ENCODE results near the gene ARL6IP4.

DNA sequence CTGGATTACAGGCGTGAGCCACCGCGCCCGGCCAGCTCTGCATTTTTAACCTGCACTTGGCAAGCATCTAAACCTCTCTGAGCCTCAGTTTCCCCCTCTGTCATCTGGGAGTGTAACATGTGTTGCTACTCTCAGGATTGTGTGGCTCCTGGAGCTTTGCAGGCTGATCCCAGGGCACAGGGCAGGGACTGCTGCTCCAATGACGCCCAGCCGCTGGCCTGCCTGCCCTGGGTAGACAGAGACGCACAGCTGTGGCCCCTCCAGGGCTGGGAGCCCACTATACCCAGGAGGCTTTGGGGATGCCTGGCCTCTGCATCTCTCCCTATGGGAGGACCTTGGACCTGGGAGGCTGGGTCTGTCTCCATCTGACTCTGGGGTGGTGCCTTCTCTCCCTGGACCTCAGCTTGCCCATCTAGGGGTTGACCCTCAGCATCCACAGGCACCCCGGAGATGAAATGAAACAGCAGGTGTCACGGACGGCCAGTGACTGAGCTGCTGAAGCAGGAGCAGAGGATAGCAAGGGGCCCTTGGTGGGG, 13.7 kb downstream of the ARL6IP4 start:
- TF ChIP-seq NFIC (IDR thresholded peaks at IDR 0.05): no peak
- TF ChIP-seq, protein P1, sequence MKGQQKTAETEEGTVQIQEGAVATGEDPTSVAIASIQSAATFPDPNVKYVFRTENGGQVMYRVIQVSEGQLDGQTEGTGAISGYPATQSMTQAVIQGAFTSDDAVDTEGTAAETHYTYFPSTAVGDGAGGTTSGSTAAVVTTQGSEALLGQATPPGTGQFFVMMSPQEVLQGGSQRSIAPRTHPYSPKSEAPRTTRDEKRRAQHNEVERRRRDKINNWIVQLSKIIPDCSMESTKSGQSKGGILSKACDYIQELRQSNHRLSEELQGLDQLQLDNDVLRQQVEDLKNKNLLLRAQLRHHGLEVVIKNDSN (IDR thresholded peaks at IDR 0.05): no peak
- TF ChIP-seq, protein P2, sequence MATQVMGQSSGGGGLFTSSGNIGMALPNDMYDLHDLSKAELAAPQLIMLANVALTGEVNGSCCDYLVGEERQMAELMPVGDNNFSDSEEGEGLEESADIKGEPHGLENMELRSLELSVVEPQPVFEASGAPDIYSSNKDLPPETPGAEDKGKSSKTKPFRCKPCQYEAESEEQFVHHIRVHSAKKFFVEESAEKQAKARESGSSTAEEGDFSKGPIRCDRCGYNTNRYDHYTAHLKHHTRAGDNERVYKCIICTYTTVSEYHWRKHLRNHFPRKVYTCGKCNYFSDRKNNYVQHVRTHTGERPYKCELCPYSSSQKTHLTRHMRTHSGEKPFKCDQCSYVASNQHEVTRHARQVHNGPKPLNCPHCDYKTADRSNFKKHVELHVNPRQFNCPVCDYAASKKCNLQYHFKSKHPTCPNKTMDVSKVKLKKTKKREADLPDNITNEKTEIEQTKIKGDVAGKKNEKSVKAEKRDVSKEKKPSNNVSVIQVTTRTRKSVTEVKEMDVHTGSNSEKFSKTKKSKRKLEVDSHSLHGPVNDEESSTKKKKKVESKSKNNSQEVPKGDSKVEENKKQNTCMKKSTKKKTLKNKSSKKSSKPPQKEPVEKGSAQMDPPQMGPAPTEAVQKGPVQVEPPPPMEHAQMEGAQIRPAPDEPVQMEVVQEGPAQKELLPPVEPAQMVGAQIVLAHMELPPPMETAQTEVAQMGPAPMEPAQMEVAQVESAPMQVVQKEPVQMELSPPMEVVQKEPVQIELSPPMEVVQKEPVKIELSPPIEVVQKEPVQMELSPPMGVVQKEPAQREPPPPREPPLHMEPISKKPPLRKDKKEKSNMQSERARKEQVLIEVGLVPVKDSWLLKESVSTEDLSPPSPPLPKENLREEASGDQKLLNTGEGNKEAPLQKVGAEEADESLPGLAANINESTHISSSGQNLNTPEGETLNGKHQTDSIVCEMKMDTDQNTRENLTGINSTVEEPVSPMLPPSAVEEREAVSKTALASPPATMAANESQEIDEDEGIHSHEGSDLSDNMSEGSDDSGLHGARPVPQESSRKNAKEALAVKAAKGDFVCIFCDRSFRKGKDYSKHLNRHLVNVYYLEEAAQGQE (IDR thresholded peaks at IDR 0.05; ENCODE audit: low read depth): no peak
- no peak for TF ChIP-seq EGR1 (IDR thresholded peaks at IDR 0.05)
- TF ChIP-seq EP300 (IDR thresholded peaks at IDR 0.05; ENCODE audit: borderline replicate concordance): no peak
- no peak for TF ChIP-seq YY1 (IDR thresholded peaks at IDR 0.05; ENCODE audit: low read depth)
- no peak for TF ChIP-seq TCF12 (IDR thresholded peaks at IDR 0.05; ENCODE audit: low read depth)
- TF ChIP-seq RAD21 (IDR thresholded peaks at IDR 0.05; ENCODE audit: low read depth): no peak
